ENCODE data around the gene SLC30A1.

SLC30A1 gene

DNA sequence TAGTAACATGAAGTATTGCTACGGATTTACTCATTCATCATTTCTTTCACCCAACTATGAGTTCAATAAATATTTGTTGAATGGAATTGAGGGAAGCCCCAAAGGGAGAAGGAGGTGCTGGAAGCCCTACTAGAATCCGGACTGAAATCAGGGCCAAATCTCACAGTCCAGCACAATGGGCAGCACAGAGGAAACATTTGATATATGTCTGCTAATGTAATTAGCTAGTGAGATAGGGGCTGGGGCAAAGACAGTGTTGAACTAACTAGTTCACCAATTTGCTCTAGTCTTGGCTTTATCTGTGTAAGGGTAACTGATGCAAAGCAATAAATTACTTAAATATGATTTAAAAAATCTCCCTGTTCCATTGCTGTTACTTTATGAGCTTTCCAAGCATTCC lies 26.1 kb upstream of the SLC30A1 start:
- no peak for DNase-seq (ENCODE audit: extremely low spot score)
- TF ChIP-seq, protein P1, sequence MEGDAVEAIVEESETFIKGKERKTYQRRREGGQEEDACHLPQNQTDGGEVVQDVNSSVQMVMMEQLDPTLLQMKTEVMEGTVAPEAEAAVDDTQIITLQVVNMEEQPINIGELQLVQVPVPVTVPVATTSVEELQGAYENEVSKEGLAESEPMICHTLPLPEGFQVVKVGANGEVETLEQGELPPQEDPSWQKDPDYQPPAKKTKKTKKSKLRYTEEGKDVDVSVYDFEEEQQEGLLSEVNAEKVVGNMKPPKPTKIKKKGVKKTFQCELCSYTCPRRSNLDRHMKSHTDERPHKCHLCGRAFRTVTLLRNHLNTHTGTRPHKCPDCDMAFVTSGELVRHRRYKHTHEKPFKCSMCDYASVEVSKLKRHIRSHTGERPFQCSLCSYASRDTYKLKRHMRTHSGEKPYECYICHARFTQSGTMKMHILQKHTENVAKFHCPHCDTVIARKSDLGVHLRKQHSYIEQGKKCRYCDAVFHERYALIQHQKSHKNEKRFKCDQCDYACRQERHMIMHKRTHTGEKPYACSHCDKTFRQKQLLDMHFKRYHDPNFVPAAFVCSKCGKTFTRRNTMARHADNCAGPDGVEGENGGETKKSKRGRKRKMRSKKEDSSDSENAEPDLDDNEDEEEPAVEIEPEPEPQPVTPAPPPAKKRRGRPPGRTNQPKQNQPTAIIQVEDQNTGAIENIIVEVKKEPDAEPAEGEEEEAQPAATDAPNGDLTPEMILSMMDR (IDR thresholded peaks at IDR 0.05; ENCODE audit: control extremely low read depth, extremely low read depth, low read depth, missing control alignments), result no peak
- ChIA-PET CTCF (interaction anchor here (0.7 to 1.7 kb wide), 5 partner anchors 9 to 49 kb away, joined by 3 to 5 read pairs (median 3); no protein-coding TSS in a partner anchor), POLR2A (no interaction called here)

DNA sequence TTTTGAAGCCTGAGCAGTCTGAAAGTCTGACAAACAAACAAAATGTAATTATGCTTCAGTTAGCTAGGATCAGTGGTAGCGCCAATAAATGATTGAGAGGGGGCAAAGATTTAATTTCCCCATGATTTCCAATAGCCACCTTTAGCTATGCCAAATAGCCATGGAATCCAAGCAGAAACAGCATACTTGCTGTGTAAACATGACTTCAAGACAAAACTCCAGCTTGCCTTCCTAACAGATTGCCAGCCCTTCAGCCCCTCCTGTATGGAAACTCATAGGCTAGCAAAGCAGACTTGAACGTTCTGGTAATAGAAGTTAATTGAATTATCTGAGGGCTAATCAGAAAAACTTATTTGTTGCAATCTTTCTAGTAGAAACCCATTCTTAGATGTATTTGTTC lies 25.6 kb upstream of the SLC30A1 start:
- TF ChIP-seq, protein P1 (IDR thresholded peaks at IDR 0.05; ENCODE audit: control extremely low read depth, extremely low read depth, low read depth, missing control alignments), result no peak
- POLR2A ChIA-PET, result no interaction called here
- DNase-seq (ENCODE audit: extremely low spot score), result no peak
- CTCF ChIA-PET, result interaction anchor here (1.4 kb wide), 1 partner anchor 50 kb away, joined by 3 read pairs; no protein-coding TSS in a partner anchor

- CTCF ChIA-PET, result interaction anchor here (1.0 to 1.6 kb wide), 3 partner anchors 13 to 133 kb away, joined by 3 to 5 read pairs (median 4); partner anchors contain the start of gene SLC30A1
- POLR2A ChIA-PET, result no interaction called here
- TF ChIP-seq, protein P1 (IDR thresholded peaks at IDR 0.05; ENCODE audit: control extremely low read depth, extremely low read depth, low read depth, missing control alignments), result no peak
- DNase-seq (ENCODE audit: extremely low spot score), result no peak
Observed at GRCh38 chr1:211603713-211604112, 24.8 kb upstream of the SLC30A1 start.

DNA sequence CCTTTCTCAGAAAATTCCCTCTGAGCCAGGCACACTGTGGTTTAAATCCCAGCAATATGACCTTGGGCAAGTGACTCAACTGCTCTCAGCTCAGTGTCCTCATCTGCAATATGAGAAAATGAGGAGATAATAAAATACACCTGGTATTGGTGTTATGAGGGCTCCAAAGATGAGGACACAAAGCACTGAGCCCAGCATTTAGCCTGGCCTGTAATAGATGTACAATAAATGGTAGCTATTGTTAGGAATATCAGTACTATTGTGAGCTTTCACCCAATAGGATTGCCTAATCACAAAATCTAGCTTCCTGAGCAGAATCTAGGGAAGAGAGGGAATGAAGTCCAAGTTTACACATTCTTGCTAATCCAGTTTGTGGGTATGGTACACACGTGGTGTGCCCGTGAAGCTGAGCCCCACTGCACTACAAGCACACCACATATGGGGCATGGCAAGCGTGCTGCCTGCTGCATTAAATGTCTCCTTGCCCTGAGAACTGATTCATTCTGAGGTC lies 24.3 kb upstream of the SLC30A1 start:
- TF ChIP-seq, protein P1 (IDR thresholded peaks at IDR 0.05; ENCODE audit: control extremely low read depth, extremely low read depth, low read depth, missing control alignments), result no peak
- no peak for DNase-seq (ENCODE audit: extremely low spot score)
- POLR2A ChIA-PET, result no interaction called here
- CTCF ChIA-PET, result interaction anchor here (1.0 to 1.8 kb wide), 6 partner anchors 10 to 133 kb away, joined by 3 to 8 read pairs (median 4); partner anchors contain the start of gene SLC30A1

DNA sequence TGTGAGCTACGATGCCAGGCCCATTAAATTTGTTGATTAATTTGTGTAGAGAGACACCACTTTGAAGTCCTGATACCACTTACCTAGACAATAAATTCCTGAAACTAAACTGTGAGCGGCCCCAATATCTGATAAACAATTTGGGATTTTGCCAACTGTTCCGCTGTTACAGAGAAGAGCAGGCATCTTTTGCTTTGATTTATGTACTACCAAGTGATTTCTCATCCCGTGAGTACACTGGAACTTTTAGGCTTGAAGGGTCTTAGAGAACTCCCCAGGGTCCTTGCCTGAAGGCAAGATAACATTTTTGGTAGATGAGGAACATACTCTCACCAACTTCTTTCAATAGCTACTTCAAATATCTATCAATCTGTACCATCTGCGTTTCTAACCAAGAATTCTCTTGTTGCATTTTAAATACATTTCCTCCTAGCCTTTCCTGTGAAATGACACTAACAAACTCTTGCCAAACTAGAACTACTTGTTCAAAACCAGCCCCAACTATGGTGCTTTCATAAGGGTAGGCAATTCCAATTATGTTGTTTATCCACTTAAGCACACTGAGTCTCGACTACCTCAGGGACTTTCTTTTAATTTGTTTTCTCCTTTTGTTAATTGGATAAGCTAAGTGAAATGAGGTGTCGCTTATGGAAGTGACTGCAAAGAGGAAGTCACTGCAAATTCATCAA lies 23.2 kb upstream of the SLC30A1 start:
- CTCF ChIA-PET, result interaction anchor here (0.8 to 1.8 kb wide), 5 partner anchors 11 to 130 kb away, joined by 3 to 8 read pairs (median 5); partner anchors contain the start of gene SLC30A1
- TF ChIP-seq, protein P1 (IDR thresholded peaks at IDR 0.05; ENCODE audit: control extremely low read depth, extremely low read depth, low read depth, missing control alignments), result no peak
- DNase-seq (ENCODE audit: extremely low spot score), result no peak
- POLR2A ChIA-PET, result no interaction called here

- ChIA-PET POLR2A (no interaction called here), CTCF (no interaction called here)
- TF ChIP-seq, protein P1 (IDR thresholded peaks at IDR 0.05; ENCODE audit: control extremely low read depth, extremely low read depth, low read depth, missing control alignments), result no peak
- DNase-seq (ENCODE audit: extremely low spot score), result no peak
Observed at GRCh38 chr1:211601159-211601558, 22.2 kb upstream of the SLC30A1 start.

Data from GM10248 (cell line).